ENCODE results near the gene DCST1. TPM values are rescaled to one million over a fixed set of nuclear protein-coding genes. Genes with fewer than 3 reads are reported as not detected.

The DCST1 gene
- total and polyA plus RNA-seq, 2 of the 4 experiments (the other 2 are of a cell fraction) = not detected

- H2BK20ac ChIP-seq (ENCODE audit: low read depth, low read length) = no peak overlapping the region
- peaks cover 6% of the 10 kb centered on the region for H4K20me1 ChIP-seq (ENCODE audit: insufficient read depth, low read length)
- H2BK5ac ChIP-seq (ENCODE audit: low read depth, low read length, poor library complexity, severe bottlenecking) = peak overlapping the region; percentile 40
- peak overlapping the region; percentile 35; the same call in 1 of the 2 replicates for H3K18ac ChIP-seq (ENCODE audit: low read depth, low read length)
- H2AK5ac ChIP-seq (ENCODE audit: low read depth, low read length) = no peak overlapping the region
- TF ChIP-seq POLR2A (IDR thresholded peaks at IDR 0.05; ENCODE audit: low read depth, low read length) (no peak), RCOR1 (IDR thresholded peaks at IDR 0.05; ENCODE audit: insufficient replicate concordance, low read length) (peak; percentile 68), MAZ (IDR thresholded peaks at IDR 0.05; ENCODE audit: borderline replicate concordance, low read depth, low read length) (peak; percentile 95), BHLHE40 (IDR thresholded peaks at IDR 0.05; ENCODE audit: low read depth, low read length) (no peak), MXI1 (IDR thresholded peaks at IDR 0.05; ENCODE audit: borderline replicate concordance, low read depth, low read length) (peak; percentile 80), FOS (IDR thresholded peaks at IDR 0.05; ENCODE audit: low read depth, low read length) (no peak), NFE2L2 (IDR thresholded peaks at IDR 0.05; ENCODE audit: low read depth, low read length) (no peak), SMC3 (IDR thresholded peaks at IDR 0.05; ENCODE audit: low read depth, low read length) (peak; percentile 92), CTCF (conservative IDR thresholded peaks at IDR 0.05; ENCODE audit: low read depth, low read length) (peak; percentile 99), MAFK (IDR thresholded peaks at IDR 0.05; ENCODE audit: low read depth, low read length) (no peak), RAD21 (IDR thresholded peaks at IDR 0.05; ENCODE audit: low read length) (peak; percentile 97)
- H4K5ac ChIP-seq (ENCODE audit: low read depth, low read length) = no peak overlapping the region; the same call in 1 of the 2 replicates
- no peak overlapping the region; the same call in 1 of the 2 replicates for H3K4ac ChIP-seq (ENCODE audit: low read depth, low read length)
- no peak overlapping the region for H3K23ac ChIP-seq (ENCODE audit: low read depth, low read length)
- H3K4me3 ChIP-seq (ENCODE audit: insufficient read depth, low read depth, low read length) = peak overlapping the region; percentile 76
- CTCF ChIA-PET = interaction anchor here (0.5 to 1.7 kb wide), 20 partner anchors 15 to 856 kb away, joined by 3 to 9 read pairs (median 4); partner anchors contain the start of genes ADAM15, KRTCAP2, PMVK and PYGO2
- peak; percentile 91 for DNase-seq
- WGBS, 2 experiments (ENCODE audit: extremely low coverage in 2 of 2, insufficient read length in 1 of 2) = 1% methylated on average over 43 of the region's 67 CpGs; no CpG with 5 or more reads in 1 of the 2 experiments
- dilution Hi-C loops (cut with HindIII; ENCODE audit: low sequenced_read_pairs, unreplicated experiment) (no loop called here), in situ Hi-C loops (cut with MboI; ENCODE audit: low sequenced_read_pairs) (no loop called here), intact Hi-C loops (cut with micrococcal nuclease) (loop anchor here (1.0 to 10.0 kb wide), 4 partner anchors 22 to 610 kb away; partner anchors contain the start of genes EFNA4 and PYGO2)
- peak overlapping the region; percentile 41; the same call in 2 of the 3 replicates for H2BK15ac ChIP-seq (ENCODE audit: low read depth, low read length)
- H3K4me2 ChIP-seq (ENCODE audit: low read depth, low read length) = peak overlapping the region; percentile 79
- peak overlapping the region; percentile 45; the same call in 1 of the 2 replicates for H4K91ac ChIP-seq (ENCODE audit: insufficient read depth, low read depth, low read length)
- H3K36me3 ChIP-seq (ENCODE audit: control insufficient read depth, insufficient read depth, low read length) = no peaks in the 10 kb centered on the region
- peaks cover 5% of the 10 kb centered on the region; the same call in 1 of the 2 replicates for H3K4me1 ChIP-seq (ENCODE audit: control insufficient read depth, insufficient read depth, low read length)
- H2AK9ac ChIP-seq (replicated peaks; ENCODE audit: low read depth, low read length, poor library complexity) = peak overlapping the region; percentile 2
- H3K9me1 ChIP-seq (ENCODE audit: insufficient read depth, low read length) = peaks cover 5% of the 10 kb centered on the region
- H3K79me1 ChIP-seq (ENCODE audit: low read depth in 1 of 2, low read length in 2 of 2) = no peaks in the 10 kb centered on the region; a peak in 1 of 4 replicates
- H3K56ac ChIP-seq (ENCODE audit: extremely low read depth, insufficient read depth, low read length) = no peak overlapping the region
- peak; percentile 87 for ATAC-seq (ENCODE audit: low read depth)
- H2BK120ac ChIP-seq (ENCODE audit: low read depth, low read length) = no peak overlapping the region
- peaks cover 43% of the 10 kb centered on the region for H3K27me3 ChIP-seq (ENCODE audit: control insufficient read depth, insufficient read depth, low read length)
- H4K8ac ChIP-seq (ENCODE audit: low read depth in 2 of 2, low read length in 2 of 2) = peak overlapping the region; percentile 36 to 61; a peak in 2 of 4 replicates
- no TSS peak for BruUV-seq (replicated peaks)
- H2AFZ ChIP-seq (replicated peaks; ENCODE audit: low read length, poor library complexity) = peak overlapping the region; percentile 99
- no peak overlapping the region for H3K14ac ChIP-seq (replicated peaks; ENCODE audit: low read depth, low read length)
- peak overlapping the region; percentile 60 for H3K27ac ChIP-seq (ENCODE audit: insufficient read depth, low read length)
- no peaks in the 10 kb centered on the region for H3K9me3 ChIP-seq (ENCODE audit: control insufficient read depth, insufficient read depth, low read length)
- H3K9ac ChIP-seq (ENCODE audit: low read depth, low read length) = peak overlapping the region; percentile 64
- POLR2A ChIA-PET (ENCODE audit: unreplicated experiment) = no interaction called here
These were observed 51.3 kb downstream of the DCST1 start for GRCh38 chr1:155084722-155085503.

Data from IMR-90 (cell line).